D341Med (cell line): ENCODE results near the gene WDR5.
"Not testable (repeated sequence)": the region's sequence is repeated elsewhere in the genome, so short reads cannot be mapped to it uniquely, and the experiment has no call there.

Experiments used
- DNase-seq: peaks from one replicate; pipeline ENCODE4 v3.0.0; 2012; ENCODE audit warnings: low spot score

Gene WDR5

DNA sequence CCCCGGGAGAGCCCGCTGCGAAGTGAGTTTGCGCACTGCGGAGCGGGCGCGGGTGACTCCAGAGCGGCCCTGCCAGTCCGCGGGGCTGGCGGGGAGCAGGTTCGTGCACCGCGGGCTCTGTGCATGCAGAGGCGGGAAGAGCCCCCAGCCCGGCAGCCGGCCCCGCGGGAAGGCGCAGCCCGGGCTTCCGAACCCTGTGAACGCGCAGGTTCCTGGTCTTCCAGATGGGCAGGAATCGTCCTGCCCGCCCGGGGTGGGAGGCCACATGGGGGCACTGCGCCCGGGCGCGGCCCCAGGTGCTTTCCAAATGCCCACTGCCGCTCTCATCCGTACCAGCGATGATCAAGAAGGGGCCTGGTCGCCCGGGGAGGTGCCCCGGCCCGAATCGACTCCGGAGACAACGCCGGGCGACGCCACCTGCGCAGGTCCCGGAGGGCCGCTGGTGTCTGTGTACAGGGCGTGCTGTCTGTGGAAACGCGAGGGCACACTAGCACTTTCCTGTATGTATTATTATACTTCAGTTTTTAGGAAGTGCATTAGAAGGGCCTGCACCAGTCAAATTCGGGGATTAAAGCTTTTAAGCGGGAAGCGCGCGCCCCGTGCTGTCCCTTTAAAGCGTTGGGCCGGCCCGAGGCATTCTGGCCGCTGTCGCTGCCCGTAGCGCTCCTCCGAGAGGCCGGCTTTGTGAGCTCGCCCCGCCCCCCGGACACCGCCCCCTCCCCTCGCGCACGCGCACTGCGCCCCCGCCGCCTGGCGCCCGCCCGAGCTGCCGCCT is at the start of gene WDR5:
WDR5 (plus strand) TSS at position 740 of the 775 bp plus-strand sequence. CDS start 3,796 bp downstream, outside the sequence.
- peak; percentile 100 for DNase-seq

DNA sequence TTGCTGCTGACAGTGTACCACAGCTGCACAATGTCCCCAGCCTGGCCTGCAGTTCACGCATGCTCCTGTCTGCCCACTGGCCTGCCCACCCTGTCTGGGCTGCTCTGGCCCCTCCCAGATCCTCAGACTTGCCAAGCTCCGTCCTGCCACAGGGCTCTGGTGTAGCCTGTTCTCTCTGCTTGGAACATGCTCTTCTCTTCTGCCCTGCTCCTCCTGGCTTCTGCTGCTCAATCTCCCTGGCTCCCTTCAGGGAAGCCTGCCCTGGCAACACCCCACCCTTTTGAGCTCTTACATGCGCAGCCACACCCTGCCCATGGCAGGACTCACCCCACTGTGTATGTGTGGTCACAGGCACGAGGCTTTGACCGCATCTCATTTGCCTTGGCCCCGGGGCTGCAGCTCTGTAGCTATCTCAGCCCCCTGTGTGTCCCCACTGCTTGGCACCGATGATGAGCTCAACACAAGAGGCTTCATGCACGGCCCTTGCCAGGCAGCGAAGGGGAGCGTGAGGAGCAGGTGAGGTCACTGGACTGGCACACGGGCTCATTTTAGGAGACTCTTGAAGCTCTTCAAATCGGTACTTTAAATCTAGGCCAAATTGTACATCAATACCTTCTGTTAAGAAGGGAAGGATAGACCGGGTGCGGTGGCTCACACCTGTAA is 47.7 kb upstream of the WDR5 start:
- DNase-seq = no peak

DNA sequence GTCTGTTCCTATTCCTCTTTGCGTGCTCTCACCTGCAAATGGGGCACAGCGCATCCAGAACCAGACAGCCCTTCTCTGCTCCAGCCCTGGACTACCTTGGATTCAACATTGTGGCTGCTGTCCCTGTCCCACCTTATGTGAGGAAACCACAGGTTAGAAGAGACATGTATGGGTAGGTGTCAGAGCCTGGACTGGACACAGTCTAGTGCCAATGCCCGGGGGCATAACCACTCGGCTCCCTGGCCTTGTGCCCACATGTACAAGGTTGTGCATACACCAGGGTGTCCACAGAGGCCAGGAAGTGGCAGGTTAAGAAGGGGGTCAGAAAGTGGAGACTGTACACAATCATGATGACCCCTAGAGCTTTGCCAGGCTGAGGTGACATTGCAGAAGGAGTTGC is 45.9 kb upstream of the WDR5 start:
- DNase-seq = no peak

DNA sequence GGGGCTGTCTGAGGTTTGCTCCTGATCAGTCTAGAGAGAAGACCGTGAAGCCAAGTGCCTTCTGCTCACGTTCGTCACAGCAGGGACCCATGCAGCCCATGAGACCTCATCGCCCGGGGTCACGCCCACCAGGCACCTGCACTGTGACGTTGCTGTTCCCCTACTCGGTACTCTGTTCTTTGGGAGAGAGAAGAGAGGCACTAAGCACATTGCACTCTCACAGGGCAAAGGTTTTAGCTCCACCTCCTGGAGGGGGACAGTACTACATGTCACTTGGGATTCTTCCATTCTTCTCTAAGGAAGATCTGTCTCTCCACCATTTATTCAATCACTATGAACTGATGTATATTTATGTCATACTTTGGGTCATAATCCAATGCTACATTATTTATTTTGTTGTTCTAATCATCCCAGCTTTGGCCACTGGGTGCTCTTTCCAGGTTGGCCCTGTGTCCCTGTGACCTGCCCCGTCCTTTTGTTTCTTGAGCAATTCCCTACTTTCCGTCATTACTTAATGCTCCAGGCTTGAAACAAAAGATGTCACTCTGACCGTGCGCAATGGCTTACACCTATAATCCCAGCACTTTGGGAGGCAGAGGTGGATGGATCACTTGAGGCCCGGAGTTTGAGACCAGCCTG is 36.6 kb upstream of the WDR5 start:
- peak; percentile 76 for DNase-seq

DNA sequence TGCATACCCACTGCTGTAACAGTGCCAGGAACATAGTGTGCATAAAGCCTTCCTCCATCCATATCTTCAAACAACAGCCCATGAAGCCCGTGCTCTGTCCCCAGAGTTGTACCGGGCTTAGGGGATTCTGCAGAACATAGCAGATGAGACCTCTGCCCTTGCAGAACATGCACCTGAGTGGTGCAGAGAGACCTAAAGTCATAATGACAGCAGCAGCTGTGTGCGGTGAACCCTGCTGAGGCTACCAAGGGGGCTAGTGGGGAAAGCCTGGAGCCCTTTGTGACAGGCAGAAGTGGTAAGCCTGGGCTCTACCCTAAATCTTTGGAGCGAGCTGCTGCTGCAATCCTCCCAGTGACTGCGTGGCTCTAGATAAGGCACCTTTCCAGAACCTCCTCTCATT is 35.8 kb upstream of the WDR5 start:
- DNase-seq = no peak

DNA sequence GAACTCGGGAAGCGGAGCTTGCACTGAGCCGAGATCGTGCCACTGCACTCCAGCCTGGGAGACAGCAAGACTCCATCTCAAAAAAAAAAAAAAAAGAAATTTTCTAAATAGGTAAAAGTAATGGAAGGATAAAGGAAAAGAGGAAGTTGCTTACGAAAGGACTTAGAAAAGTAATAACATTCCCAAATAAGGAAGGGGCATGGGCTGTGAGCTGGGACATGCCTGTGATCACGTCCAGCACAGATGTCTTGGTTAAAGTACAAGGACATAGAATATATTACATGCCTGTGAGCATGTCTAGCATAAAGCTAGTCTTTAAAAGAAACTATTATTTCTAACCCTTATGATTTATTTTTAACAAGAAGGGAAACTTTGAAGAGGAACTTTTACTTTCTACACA is 34.7 kb upstream of the WDR5 start:
- not testable (repeated sequence) for DNase-seq

DNA sequence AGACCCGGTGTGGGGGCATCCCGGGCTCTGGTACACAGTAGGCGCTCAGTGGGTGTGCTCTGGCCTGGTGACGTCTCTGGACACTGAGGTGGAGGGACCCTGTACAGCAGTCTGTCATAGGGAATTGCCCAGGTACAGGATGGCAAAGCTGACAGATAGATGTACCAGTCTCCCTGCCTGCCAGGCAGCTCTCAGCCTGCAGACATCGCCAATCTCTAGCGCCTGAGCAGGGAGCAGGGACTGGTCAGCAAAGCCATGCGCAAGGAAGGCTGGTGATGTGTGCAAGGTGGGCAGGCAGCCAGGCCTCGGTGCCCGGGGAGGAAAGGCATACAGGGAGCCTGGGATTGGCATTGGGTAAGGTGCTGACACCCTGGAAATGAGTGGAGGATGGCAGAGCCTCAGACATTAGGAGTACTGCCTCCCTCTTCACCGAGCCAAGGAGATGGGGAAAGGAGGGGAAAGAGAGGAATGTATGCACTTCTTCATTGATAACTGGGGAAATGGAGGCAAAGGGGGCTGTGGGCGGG is 34.2 kb upstream of the WDR5 start:
- DNase-seq = no peak

DNA sequence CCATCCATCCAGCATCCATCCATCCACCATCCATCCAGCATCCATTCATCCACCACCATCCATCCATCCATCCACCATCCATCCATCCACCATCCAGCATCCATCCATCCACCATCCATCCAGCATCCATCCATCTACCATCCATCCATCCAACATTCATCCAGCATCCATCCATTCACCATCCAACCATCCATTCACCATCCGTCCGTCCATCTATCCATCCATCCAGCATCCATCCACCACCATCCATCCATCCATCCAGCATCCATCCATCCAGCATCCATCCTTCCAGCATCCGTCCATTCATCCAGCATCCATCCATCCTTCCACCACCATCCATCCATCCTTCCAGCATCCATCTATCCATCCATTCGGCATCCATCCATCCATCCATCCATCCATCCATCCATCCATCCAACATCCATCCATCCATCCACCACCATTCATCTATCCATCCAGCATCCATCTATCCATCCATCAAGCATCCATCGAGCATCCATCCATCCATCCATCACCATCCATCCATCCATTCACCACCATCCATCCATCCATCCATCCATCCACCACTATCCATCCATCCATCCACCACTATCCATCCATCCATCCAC is 32.4 kb upstream of the WDR5 start:
- DNase-seq = no peak

DNA sequence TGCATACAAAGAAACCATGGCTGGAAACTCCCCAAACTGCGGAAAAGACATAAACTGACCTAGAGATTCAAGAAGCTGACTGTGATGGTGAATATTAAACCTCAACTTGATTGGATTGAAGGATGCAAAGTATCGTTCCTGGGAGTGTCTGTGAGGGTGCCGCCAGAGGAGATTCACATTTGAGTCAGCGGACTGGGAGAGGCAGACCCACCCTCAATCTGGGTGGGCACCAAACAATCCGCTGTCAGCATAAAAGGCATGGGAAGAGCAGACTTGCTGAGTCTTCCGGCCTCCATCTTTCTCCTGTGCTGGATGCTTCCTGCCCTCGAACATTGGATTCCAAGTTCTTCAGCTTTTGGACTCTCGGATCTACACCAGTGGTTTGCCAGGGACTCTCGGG is 24.8 kb upstream of the WDR5 start:
- DNase-seq = no peak

DNA sequence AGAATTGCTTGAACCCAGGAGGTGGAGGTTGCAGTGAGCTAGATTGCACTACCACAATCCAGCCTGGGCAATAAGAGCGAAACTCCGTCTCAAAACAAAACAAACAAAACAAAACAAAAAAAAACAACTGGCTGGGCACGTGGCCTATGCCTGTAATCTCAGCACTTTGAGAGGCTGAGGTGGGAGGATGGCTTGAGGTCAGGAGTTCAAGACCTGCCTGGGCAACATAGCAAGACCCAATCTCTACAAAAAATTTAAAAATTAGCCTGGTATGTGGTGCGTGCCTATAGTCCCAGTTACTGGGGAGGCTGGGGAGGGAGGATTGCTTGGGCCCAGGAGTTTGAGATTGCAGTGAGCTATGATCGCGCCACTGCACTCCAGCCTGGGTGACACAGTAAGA is 23.3 kb upstream of the WDR5 start:
- DNase-seq = no peak

DNA sequence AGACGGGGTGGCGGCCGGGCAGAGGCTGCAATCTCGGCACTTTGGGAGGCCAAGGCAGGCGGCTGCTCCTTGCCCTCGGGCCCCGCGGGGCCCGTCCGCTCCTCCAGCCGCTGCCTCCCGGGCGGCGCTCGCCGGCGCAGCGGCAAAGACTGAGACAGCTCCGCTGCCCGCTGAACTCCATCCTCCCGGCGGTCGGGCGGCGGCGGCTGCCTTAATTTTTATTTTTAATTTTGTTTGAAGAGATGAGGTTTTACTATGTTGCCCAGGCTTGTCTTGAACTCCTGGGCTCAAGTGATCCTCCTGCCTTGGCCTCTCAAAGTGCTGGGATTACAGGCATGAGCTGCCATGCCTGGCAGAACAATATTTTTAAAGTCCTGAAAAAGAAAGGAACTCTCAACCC is 16.9 kb upstream of the WDR5 start:
- not testable (repeated sequence) for DNase-seq

DNA sequence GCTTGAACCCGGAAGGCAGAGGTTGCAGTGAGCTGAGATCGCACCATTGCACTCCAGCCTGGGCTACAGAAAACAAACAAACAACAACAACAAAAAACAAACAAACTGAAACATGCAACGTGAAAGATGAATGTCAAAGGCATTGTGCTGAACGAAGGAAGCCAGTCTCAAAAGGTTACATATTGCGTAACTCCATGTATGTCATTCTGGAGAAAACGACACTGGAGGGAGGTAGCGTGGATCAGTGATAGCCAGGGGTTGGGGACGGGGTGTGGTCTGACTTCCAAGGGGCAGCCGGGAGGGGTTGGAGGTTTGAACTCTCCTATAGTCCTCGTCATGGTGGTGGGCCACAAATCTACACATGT is 12.1 kb upstream of the WDR5 start:
- no peak for DNase-seq

DNA sequence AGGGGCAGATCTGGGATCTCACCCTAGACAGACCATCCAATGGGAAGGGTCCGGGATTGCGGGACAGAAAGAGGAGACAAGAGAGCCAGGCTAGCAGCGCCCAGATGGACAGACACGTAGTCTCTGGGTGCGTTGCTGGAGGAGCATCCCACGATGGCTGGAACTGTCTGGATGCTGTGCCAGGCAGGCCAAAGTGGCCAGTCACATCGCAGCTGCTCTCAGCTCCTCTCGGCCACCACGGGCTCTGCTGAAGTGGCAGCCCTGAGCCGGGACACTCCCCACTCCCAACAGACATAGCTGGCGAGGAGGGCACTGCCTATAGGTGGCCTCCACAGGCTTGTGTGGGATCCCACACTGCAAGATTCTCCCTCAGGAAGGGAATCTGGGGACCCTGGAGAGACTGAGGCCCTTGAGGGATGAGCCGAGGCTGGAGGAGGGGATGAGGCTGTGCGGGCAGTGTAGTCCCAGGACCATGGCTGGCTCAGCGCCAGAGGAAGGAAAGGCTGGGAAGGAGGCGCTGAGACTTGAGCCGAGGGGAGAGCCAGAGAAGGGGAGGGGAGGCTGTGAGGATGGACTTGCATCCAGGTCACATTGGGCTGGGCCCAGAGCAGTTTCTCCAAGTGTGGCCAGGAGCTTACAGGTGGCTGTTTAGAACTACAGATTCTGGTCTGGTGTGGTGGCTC is 10.3 kb upstream of the WDR5 start:
- DNase-seq = no peak

DNA sequence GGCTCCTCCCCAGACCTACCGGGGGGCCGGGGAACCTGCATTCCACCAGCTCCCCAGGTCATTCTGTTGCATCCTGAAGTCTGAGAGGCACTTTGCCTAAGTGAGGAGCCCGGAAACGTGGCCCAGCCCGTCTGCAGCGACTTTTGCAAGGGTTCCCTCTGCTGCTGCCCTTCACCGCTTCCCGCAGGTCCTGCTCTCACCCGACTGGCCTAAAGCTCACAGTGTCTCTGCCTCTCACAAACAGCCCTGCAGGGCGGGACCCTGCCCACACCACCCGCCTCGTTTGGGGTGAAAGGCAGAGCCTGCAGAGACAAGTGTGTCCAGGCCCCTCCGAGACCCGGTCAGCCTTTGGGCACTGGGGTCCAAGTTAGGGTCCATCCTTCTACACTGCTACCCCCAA is 9.5 kb upstream of the WDR5 start:
- no peak for DNase-seq

DNA sequence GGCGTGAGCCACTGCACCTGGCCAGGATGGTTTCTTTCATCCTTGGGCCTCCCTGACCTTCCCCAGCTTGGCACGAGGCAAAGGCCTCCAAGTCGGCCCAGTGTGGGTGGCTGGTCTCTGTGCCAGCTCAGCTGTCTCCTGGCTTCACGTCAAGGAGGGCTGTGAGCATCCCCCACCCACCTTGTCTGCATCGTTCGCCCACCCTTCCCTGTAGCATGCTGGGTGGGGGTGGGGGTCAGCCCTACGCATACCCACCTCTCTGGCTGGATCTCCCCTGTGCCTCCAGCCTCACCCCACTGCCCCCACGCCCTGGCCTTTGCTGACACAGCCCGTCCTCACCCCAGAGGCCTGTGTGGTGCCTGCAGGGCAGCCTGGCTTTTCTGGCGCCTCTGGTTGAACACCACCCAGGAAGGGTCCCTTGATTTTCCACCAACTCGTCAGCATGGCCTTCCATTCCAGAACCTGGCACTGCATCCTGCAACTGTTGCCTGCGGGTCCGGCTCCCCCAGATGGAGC is 8.8 kb upstream of the WDR5 start:
- peak; percentile 15 for DNase-seq

DNA sequence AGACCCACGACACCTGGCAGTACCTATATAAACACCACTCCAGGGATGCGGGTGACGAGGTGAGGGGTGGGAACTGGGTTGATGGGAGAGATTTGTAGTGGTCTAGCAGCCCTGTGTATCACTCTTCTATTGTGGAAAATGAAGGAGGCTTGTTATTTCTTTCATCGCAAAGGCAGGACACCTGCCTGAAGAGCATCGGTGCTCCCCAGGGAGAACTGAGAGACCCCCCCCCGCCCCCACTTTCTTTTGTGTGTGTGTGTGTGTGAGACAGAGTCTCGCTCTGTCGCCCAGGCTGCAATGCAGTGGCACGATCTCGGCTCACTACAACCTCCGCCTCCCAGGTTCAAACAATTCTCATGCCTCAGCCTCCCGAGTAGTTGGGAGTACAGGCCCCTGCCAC is 8.3 kb upstream of the WDR5 start:
- no peak for DNase-seq

DNA sequence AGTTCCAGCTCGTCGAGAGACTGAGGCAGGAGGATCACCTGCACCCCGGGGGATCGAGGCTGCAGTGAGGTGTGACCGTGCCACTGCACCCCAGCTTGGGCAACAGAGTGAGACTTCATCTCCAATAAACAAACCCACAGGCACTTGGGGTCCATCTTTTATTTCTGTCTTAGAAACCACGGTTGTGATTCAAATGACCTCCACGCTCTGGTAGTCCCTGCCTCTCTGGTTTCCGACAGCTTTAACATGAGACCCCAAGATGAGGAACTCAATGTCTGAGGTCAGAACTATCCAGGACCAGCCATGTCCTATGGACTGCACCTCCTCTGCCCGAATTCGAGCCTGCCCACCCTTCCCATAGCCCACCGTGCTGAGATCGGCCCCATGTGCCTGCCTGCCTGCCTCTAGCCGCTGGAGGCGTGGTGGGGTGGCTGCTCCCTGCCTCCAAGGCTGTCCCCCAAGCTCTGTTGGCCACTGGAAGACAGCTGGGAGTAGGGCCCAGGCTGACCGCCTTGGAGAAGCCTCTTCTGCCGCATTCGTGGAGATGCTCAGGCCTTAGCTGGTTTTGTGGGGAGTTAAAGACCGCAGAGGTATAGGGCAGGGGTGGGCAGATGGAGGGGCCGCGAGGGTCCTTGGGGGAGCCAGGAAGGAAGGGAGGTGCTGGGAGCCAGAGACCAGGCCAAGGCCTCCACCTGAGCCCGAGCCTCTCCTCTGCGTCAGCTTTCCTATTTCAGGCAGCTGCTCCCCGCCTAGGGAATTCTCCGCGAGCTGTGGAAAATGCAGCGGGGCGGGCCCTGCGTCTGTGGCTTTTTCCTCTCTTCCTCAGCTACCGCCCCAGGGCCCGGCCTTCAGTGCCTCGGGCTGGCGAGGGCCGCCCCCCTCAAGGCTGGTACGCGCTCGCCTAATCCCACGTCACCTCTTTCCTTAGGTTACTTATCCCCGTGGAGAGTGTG is 6.9 kb upstream of the WDR5 start:
- peak; percentile 28 for DNase-seq

DNA sequence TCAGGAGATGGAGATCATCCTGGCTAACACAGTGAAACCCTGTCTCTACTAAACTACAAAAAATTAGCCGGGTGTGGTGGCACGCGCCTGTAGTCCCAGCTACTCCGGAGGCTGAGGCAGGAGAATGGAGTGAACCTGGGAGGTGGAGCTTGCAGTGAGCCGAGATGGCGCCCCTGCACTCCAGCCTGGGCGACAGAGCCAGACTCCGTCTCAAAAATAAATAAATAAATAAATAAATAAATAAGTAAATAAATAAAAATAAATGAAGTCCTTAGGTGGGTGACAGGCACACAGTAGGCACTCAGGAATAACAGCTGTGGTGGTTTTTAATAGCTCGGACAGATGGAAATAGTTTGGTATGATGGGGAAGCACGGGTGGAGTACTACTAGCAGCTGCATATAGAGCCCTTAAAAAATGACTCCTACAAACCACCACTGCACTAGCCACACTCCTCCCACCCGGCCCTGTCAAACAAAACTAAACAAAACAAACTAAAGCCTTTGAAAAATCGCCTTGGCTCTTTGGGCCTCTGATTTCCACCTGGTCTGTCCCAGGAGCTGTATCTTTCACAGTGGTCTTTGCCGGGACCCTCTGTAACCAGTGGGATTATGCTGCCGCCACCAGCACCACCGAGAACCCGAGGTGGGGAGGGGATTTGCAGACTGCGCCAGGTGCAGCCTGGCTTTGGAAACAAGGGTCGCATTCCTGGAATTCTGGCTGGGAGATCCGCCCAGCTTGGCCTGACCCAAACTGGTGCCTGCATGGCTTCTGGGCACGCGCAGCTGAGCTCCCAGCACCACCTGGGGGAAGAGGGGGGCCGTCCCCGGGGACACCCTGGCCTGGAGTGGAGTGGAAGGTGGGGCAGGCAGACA is 5.1 kb upstream of the WDR5 start:
- no peak for DNase-seq

DNA sequence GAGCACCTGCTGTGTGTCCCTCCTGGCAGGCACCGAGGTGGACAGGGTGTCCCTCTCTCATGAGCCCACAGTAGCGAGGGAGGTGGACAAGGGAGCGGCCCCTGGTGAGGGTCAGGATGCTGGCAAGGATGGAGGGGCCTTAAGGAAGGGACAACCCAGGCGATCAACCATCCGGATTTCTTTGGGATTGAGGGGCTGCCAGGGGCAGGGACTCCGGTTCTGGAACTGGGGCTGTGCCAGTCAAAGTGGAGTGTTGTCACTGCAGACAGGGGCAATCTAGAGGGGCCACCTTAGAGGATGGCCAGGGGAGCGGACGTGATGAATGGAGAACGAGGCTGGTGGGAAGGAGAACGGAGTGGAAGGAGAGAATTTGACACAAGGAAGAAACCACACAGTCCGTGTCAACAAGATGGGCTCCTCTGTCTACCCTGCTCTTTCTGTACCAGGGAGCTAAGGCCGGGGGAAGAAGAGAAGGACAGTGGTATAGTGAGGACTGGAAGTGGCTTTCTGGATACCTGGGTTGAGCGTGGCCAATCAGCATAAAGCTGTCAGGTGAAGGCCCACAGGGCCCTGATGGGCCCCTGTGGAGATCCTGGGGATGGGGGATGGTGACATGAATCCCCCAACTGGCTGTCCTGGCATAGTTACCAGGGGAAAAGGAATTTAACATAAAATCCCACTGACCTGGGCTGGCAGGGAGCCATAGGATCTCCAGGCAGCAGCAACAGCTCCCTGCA is 4.2 kb upstream of the WDR5 start:
- DNase-seq = no peak
